HepG2 (cell line): ENCODE measurements around the gene VAMP2. TPM values are rescaled to one million over a fixed set of nuclear protein-coding genes. Genes with fewer than 3 reads are reported as not detected.
A peak's percentile ranks its signal among the peaks of the same experiment; 100 is the strongest.

Experiments
- ATF1 ChIP-seq: IDR thresholded peaks from 2 replicates; pipeline ENCODE4 v1.6.1; 2016; ENCODE audit warnings: mild to moderate bottlenecking, control low read depth
- HMG20B ChIP-seq: conservative IDR thresholded peaks from 2 replicates; pipeline ENCODE4 v1.6.1; 2016; ENCODE audit warnings: missing genetic modification reagents, missing compliant biosample characterization
- HOXA5 ChIP-seq: sonication (generic); formaldehyde crosslinking; IDR thresholded peaks from 2 replicates; pipeline ENCODE4 v1.4.0; 2020; ENCODE audit warnings: missing genetic modification reagents
- KLF16 ChIP-seq, 2 experiments: sonication (generic) in 1 of 2; formaldehyde crosslinking in 1 of 2; IDR thresholded peaks; 2 replicates each; pipeline versions ENCODE4 v1.6.1 to v1.8.0; 2016 to 2023; ENCODE audit warnings: missing genetic modification reagents in 2 of 2, missing compliant biosample characterization in 1 of 2
- MAFF ChIP-seq: IDR thresholded peaks from 2 replicates; pipeline ENCODE4 v1.6.1; 2011; ENCODE audit warnings: low read depth, low read length, improper control_type of control experiment
- NFE2 ChIP-seq: sonication (generic); formaldehyde crosslinking; IDR thresholded peaks from 2 replicates; pipeline ENCODE4 v1.4.0; 2020; ENCODE audit warnings: missing genetic modification reagents
- NFKB2 ChIP-seq: sonication (generic); formaldehyde crosslinking; IDR thresholded peaks from 2 replicates; pipeline ENCODE4 v1.4.0; 2020; ENCODE audit warnings: missing genetic modification reagents, borderline replicate concordance
- POLR2AphosphoS2 ChIP-seq: IDR thresholded peaks from 2 replicates; pipeline ENCODE4 v1.6.1; 2011; ENCODE audit warnings: low read depth, low read length, improper control_type of control experiment
- U2AF2 ChIP-seq: fragments of 200-400 bp; formaldehyde crosslinking; IDR thresholded peaks from 2 replicates; pipeline ENCODE4 v1.6.1; 2017; ENCODE audit warnings: low read depth, mild to moderate bottlenecking, low read length
- WIZ ChIP-seq: sonication (generic); formaldehyde crosslinking; IDR thresholded peaks from 2 replicates; pipeline ENCODE4 v1.5.1; 2020; ENCODE audit warnings: mild to moderate bottlenecking, missing genetic modification reagents
- YEATS2 ChIP-seq: sonication (generic); formaldehyde crosslinking; IDR thresholded peaks from 2 replicates; pipeline ENCODE4 v1.4.0; 2020; ENCODE audit warnings: missing genetic modification reagents, borderline replicate concordance
- ZNF225 ChIP-seq: sonication (generic); formaldehyde crosslinking; IDR thresholded peaks from 2 replicates; pipeline ENCODE4 v1.4.0; 2020; ENCODE audit warnings: mild to moderate bottlenecking, missing genetic modification reagents
- ZNF235 ChIP-seq: sonication (generic); formaldehyde crosslinking; IDR thresholded peaks from 2 replicates; pipeline ENCODE4 v1.8.1; 2023; ENCODE audit warnings: mild to moderate bottlenecking, missing genetic modification reagents, borderline replicate concordance
- ZNF652 ChIP-seq: IDR thresholded peaks from 2 replicates; pipeline ENCODE4 v1.6.1; 2016; ENCODE audit warnings: low read depth, borderline replicate concordance
- polyA plus RNA-seq, 8 experiments: library from polyadenylated mRNA; depleted of rRNA in 3 of 8; stranded (reverse) in 7 of 8; unstranded in 1 of 8; fragments of >200 nt; fragmentation: Illumina TruSeq in 4 of 8; extraction: Trizol in 4 of 8; gene quantifications; 2 replicates each; pipeline versions ENCODE4 v1.2.1 to v1.2.3, GENCODE V29; 2011 to 2016; ENCODE audit warnings: low read depth in 4 of 8, missing spikeins in 1 of 8, mixed read lengths in 1 of 8; ENCODE audit not compliant: insufficient read depth in 1 of 8
- total RNA-seq, 5 experiments: library from RNA; depleted of rRNA; stranded (reverse); fragments of >200 nt; fragmentation: Illumina TruSeq; extraction: Trizol; gene quantifications; 2 replicates each; pipeline ENCODE4 v1.2.3, GENCODE V29; 2016; ENCODE audit warnings: low read depth in 1 of 5
- TF ChIP-seq, protein P1 (sequence below), 2 experiments: IDR thresholded peaks; 2 replicates each; pipeline ENCODE4 v1.6.1; 2011 to 2012; ENCODE audit warnings: low read length in 2 of 2, borderline replicate concordance in 1 of 2, low read depth in 1 of 2, mild to moderate bottlenecking in 1 of 2, moderate library complexity in 1 of 2
- TF ChIP-seq, protein P2 (sequence below): sonication (generic); formaldehyde crosslinking; IDR thresholded peaks from 2 replicates; pipeline ENCODE4 v1.9.0; 2022; ENCODE audit warnings: low read depth, missing genetic modification reagents
- TF ChIP-seq, protein P3 (sequence below): sonication (generic); formaldehyde crosslinking; IDR thresholded peaks from 2 replicates; pipeline ENCODE4 v1.4.0; 2020; ENCODE audit warnings: missing genetic modification reagents
- TF ChIP-seq, protein P4 (sequence below): sonication (generic); formaldehyde crosslinking; IDR thresholded peaks from 2 replicates; pipeline ENCODE4 v1.5.1; 2020; ENCODE audit warnings: mild to moderate bottlenecking, missing genetic modification reagents, moderate library complexity
- TF ChIP-seq, protein P5 (sequence below): sonication (generic); formaldehyde crosslinking; IDR thresholded peaks from 2 replicates; pipeline ENCODE4 v1.4.0; 2020; ENCODE audit warnings: missing genetic modification reagents

Gene VAMP2
- total and polyA plus RNA-seq, 2 of the 13 experiments (the other 11 are each of a cell fraction or from before 2014, with no cell fraction given) = 3.9 to 17.2 TPM

GRCh38 chr17:8185582-8186445 lies 23.1 kb upstream of the VAMP2 start (continued):
- TF ChIP-seq, protein P1, sequence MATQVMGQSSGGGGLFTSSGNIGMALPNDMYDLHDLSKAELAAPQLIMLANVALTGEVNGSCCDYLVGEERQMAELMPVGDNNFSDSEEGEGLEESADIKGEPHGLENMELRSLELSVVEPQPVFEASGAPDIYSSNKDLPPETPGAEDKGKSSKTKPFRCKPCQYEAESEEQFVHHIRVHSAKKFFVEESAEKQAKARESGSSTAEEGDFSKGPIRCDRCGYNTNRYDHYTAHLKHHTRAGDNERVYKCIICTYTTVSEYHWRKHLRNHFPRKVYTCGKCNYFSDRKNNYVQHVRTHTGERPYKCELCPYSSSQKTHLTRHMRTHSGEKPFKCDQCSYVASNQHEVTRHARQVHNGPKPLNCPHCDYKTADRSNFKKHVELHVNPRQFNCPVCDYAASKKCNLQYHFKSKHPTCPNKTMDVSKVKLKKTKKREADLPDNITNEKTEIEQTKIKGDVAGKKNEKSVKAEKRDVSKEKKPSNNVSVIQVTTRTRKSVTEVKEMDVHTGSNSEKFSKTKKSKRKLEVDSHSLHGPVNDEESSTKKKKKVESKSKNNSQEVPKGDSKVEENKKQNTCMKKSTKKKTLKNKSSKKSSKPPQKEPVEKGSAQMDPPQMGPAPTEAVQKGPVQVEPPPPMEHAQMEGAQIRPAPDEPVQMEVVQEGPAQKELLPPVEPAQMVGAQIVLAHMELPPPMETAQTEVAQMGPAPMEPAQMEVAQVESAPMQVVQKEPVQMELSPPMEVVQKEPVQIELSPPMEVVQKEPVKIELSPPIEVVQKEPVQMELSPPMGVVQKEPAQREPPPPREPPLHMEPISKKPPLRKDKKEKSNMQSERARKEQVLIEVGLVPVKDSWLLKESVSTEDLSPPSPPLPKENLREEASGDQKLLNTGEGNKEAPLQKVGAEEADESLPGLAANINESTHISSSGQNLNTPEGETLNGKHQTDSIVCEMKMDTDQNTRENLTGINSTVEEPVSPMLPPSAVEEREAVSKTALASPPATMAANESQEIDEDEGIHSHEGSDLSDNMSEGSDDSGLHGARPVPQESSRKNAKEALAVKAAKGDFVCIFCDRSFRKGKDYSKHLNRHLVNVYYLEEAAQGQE (IDR thresholded peaks at IDR 0.05; ENCODE audit: borderline replicate concordance in 1 of 2, low read depth in 1 of 2, low read length in 2 of 2) = no peak
- TF ChIP-seq NFE2 (CRISPR knock-in tag) = no peak
- no peak for TF ChIP-seq WIZ
- no peak for TF ChIP-seq ZNF235 (CRISPR knock-in tag)
- TF ChIP-seq HOXA5 (CRISPR knock-in tag) = peak; percentile 51; the same call in 1 of the 2 replicates
- peak; percentile 86 for TF ChIP-seq NFKB2 (CRISPR knock-in tag)
- TF ChIP-seq POLR2AphosphoS2 = no peak
- TF ChIP-seq HMG20B (CRISPR knock-in tag) = no peak
- TF ChIP-seq ATF1 = no peak
- TF ChIP-seq, protein P2, sequence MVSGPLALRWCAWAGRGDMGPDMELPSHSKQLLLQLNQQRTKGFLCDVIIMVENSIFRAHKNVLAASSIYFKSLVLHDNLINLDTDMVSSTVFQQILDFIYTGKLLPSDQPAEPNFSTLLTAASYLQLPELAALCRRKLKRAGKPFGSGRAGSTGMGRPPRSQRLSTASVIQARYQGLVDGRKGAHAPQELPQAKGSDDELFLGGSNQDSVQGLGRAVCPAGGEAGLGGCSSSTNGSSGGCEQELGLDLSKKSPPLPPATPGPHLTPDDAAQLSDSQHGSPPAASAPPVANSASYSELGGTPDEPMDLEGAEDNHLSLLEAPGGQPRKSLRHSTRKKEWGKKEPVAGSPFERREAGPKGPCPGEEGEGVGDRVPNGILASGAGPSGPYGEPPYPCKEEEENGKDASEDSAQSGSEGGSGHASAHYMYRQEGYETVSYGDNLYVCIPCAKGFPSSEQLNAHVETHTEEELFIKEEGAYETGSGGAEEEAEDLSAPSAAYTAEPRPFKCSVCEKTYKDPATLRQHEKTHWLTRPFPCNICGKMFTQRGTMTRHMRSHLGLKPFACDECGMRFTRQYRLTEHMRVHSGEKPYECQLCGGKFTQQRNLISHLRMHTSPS (CRISPR knock-in tag) = peak; percentile 97
- TF ChIP-seq, protein P3, sequence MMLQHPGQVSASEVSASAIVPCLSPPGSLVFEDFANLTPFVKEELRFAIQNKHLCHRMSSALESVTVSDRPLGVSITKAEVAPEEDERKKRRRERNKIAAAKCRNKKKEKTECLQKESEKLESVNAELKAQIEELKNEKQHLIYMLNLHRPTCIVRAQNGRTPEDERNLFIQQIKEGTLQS (CRISPR knock-in tag) = no peak
- TF ChIP-seq ZNF225 (CRISPR knock-in tag) = no peak
- TF ChIP-seq KLF16 (CRISPR knock-in tag; IDR thresholded peaks at IDR 0.05) = no peak
- TF ChIP-seq U2AF2 = no peak
- TF ChIP-seq ZNF652 (CRISPR knock-in tag) = no peak; the same call in 1 of the 2 replicates
- TF ChIP-seq YEATS2 (CRISPR knock-in tag) = no peak
- TF ChIP-seq MAFF = no peak
- TF ChIP-seq, protein P4, sequence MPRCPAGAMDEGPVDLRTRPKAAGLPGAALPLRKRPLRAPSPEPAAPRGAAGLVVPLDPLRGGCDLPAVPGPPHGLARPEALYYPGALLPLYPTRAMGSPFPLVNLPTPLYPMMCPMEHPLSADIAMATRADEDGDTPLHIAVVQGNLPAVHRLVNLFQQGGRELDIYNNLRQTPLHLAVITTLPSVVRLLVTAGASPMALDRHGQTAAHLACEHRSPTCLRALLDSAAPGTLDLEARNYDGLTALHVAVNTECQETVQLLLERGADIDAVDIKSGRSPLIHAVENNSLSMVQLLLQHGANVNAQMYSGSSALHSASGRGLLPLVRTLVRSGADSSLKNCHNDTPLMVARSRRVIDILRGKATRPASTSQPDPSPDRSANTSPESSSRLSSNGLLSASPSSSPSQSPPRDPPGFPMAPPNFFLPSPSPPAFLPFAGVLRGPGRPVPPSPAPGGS (CRISPR knock-in tag) = no peak
- TF ChIP-seq, protein P5, sequence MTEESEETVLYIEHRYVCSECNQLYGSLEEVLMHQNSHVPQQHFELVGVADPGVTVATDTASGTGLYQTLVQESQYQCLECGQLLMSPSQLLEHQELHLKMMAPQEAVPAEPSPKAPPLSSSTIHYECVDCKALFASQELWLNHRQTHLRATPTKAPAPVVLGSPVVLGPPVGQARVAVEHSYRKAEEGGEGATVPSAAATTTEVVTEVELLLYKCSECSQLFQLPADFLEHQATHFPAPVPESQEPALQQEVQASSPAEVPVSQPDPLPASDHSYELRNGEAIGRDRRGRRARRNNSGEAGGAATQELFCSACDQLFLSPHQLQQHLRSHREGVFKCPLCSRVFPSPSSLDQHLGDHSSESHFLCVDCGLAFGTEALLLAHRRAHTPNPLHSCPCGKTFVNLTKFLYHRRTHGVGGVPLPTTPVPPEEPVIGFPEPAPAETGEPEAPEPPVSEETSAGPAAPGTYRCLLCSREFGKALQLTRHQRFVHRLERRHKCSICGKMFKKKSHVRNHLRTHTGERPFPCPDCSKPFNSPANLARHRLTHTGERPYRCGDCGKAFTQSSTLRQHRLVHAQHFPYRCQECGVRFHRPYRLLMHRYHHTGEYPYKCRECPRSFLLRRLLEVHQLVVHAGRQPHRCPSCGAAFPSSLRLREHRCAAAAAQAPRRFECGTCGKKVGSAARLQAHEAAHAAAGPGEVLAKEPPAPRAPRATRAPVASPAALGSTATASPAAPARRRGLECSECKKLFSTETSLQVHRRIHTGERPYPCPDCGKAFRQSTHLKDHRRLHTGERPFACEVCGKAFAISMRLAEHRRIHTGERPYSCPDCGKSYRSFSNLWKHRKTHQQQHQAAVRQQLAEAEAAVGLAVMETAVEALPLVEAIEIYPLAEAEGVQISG (CRISPR knock-in tag) = peak; percentile 60
